GM08714 (cell line): ENCODE data around the gene MINDY3.

Experiments used
- H3K4me3 ChIP-seq: fragments of 200-500 bp; sonication (Bioruptor generic); 2 replicates; pipeline ENCODE4 v1.5.1; 2014; ENCODE audit warnings: mild to moderate bottlenecking, low read length, inconsistent platforms
- ZNF274 ChIP-seq: IDR thresholded peaks from 2 replicates; pipeline ENCODE4 v1.6.1; 2012; ENCODE audit warnings: mild to moderate bottlenecking, low read depth, low read length

The MINDY3 gene

GRCh38 chr10:15801641-15802040, 58.7 kb downstream of the MINDY3 start:
- TF ChIP-seq ZNF274: no peak
- no peak overlapping the region for H3K4me3 ChIP-seq

GRCh38 chr10:15801147-15801546, 59.2 kb downstream of the MINDY3 start:
- no peak for TF ChIP-seq ZNF274
- no peak overlapping the region for H3K4me3 ChIP-seq

- no peak overlapping the region for H3K4me3 ChIP-seq
- TF ChIP-seq ZNF274: no peak
Observed at GRCh38 chr10:15797346-15797745, 63.0 kb downstream of the MINDY3 start.

DNA sequence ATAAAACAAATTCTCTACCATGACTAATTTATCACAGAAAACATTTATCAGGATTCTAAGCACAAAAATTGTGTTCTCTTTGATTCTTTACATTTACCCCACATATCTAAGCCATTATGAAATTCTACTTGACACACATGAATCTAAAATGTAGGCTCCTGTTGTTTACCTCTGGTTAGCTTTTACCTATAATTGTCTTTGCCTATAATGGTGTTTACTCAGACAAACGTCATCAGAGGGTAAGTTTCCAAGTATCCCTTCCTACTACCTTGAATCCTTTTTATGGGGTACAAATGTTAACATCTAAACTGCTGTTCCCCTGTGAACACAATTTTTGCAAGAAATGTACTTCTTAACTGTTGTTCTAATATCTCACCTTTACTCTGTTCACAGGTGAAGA, 63.5 kb downstream of the MINDY3 start:
- no peak overlapping the region for H3K4me3 ChIP-seq
- TF ChIP-seq ZNF274: no peak

DNA sequence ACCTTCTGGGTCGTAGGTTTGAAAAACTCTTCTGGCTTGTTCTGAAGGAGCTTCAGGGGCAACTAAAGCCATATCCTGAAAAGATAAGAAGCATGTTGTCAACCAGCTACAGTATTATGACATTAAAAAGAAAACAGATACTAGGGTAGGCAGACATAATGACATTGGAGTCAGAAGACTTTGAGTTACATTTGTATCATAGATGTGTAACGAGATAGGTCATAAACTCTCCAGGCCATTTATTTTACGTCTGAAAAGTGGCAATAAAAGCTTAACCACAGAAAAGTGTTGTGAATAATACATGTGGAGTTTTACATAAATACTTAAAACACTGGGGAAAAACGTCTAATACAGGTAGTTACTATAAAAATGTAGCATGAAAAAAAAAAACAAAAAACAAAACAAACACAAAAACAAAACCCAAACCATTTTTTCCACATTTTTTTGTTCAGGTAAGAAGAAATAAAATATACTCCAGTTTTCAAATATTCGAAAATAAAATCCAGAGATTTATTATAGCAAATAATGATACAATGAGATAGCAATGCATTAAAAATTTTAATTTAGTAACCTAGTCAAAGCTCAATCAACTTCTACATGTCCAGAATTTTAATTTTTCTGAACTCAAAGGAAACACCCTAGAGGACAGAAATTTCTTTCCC, 64.1 kb downstream of the MINDY3 start:
- no peak overlapping the region; the same call in 1 of the 2 replicates for H3K4me3 ChIP-seq
- TF ChIP-seq ZNF274: no peak

GRCh38 chr10:15795036-15795792, 65.1 kb downstream of the MINDY3 start:
- H3K4me3 ChIP-seq: no peak overlapping the region
- no peak for TF ChIP-seq ZNF274

GRCh38 chr10:15794569-15794968, 65.7 kb downstream of the MINDY3 start:
- no peak overlapping the region for H3K4me3 ChIP-seq
- TF ChIP-seq ZNF274: no peak

- TF ChIP-seq ZNF274: no peak
- no peak overlapping the region for H3K4me3 ChIP-seq
Observed at GRCh38 chr10:15793664-15794063, 66.6 kb downstream of the MINDY3 start.

DNA sequence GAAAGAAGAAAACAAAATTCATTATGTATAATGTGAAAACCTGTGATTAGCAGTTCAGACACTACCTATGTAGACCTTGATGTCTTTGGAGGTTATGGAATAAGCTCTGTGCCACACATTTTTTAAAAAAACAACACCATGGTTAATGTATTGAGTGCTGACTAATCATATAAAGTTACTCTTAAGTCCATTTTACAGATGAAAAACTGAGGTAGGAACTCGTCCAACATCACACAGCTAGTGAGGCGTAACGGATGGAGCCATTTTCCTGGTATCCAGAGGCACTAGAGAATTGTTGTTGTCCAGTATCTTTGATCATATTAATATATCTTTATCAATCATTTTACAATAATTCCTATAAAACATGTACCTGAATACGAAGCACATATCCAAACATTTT, 67.5 kb downstream of the MINDY3 start:
- no peak overlapping the region for H3K4me3 ChIP-seq
- TF ChIP-seq ZNF274: no peak

DNA sequence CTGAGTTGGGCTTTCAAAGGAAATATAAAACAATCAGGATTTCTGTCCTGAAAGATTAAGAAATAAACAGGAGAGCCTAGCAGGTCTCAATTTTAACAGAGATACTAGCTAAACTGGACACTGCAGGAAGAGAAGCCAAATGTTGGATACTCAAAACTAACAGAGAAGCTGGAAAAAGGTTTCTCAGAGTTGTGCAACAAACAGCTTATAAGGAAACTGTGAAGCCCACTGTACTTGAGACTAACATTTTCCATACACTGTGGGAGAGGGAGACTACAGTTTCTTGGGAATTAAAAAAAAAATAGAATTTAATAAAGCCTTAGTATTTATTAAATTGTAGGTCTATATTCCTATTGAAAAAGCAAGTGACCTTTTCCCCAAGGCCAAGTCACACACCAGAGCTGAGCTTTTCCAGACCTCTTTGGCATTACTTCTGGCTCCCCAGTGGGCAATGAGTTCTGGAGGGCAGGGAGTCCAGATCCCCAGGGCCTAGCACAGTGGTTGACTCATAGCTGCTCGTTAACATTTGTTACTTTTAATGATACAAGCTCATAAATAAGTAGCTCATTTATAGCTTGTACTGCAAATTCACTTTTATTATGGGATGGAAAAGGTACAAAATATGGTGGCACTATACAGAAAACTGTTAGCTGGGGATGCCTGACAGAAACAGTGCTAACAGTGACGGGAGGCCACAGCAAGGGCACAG, 68.3 kb downstream of the MINDY3 start:
- TF ChIP-seq ZNF274: no peak
- no peak overlapping the region for H3K4me3 ChIP-seq

- H3K4me3 ChIP-seq: no peak overlapping the region
- TF ChIP-seq ZNF274: no peak
Observed at GRCh38 chr10:15789793-15790525, 70.3 kb downstream of the MINDY3 start.

- H3K4me3 ChIP-seq: no peak overlapping the region
- TF ChIP-seq ZNF274: no peak
Observed at GRCh38 chr10:15787426-15787825, 72.9 kb downstream of the MINDY3 start.

GRCh38 chr10:15784662-15785300, 75.5 kb downstream of the MINDY3 start:
- TF ChIP-seq ZNF274: no peak

More at GRCh38 chr10:15784662-15785300, 75.5 kb downstream of the MINDY3 start:
- no peak overlapping the region for H3K4me3 ChIP-seq
